ENCODE data around the gene MYO1C. TPM values are rescaled to one million over a fixed set of nuclear protein-coding genes. Genes with fewer than 3 reads are reported as not detected.

Gene MYO1C
- total RNA-seq, 1 experiment from 2014 or later, result 73.6 TPM

- peak; percentile 36; the same call in 1 of the 2 replicates for TF ChIP-seq E2F4 (CRISPR knock-in tag; IDR thresholded peaks at IDR 0.05; ENCODE audit: borderline replicate concordance, low read depth)
- no peak for TF ChIP-seq ZNF396 (CRISPR knock-in tag; IDR thresholded peaks at IDR 0.05; ENCODE audit: borderline replicate concordance)
- peak; percentile 67; the same call in 1 of the 2 replicates for TF ChIP-seq STAT6 (CRISPR knock-in tag; conservative IDR thresholded peaks at IDR 0.05; ENCODE audit: low read depth)
- no peak for TF ChIP-seq NR2C2 (CRISPR knock-in tag; IDR thresholded peaks at IDR 0.05)
- peak; percentile 63; the same call in 1 of the 2 replicates for TF ChIP-seq FOXK1 (CRISPR knock-in tag; IDR thresholded peaks at IDR 0.05)
- TF ChIP-seq, protein P1, sequence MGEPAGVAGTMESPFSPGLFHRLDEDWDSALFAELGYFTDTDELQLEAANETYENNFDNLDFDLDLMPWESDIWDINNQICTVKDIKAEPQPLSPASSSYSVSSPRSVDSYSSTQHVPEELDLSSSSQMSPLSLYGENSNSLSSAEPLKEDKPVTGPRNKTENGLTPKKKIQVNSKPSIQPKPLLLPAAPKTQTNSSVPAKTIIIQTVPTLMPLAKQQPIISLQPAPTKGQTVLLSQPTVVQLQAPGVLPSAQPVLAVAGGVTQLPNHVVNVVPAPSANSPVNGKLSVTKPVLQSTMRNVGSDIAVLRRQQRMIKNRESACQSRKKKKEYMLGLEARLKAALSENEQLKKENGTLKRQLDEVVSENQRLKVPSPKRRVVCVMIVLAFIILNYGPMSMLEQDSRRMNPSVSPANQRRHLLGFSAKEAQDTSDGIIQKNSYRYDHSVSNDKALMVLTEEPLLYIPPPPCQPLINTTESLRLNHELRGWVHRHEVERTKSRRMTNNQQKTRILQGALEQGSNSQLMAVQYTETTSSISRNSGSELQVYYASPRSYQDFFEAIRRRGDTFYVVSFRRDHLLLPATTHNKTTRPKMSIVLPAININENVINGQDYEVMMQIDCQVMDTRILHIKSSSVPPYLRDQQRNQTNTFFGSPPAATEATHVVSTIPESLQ (CRISPR knock-in tag; IDR thresholded peaks at IDR 0.05), result no peak
- TF ChIP-seq EMX1 (CRISPR knock-in tag; IDR thresholded peaks at IDR 0.05), result no peak
- TF ChIP-seq HMGA2 (CRISPR knock-in tag; IDR thresholded peaks at IDR 0.05), result no peak
- peak; percentile 48; the same call in 1 of the 2 replicates for TF ChIP-seq ETV6 (CRISPR knock-in tag; IDR thresholded peaks at IDR 0.05)
- TF ChIP-seq ZNF232 (CRISPR knock-in tag; IDR thresholded peaks at IDR 0.05), result peak; percentile 59; the same call in 1 of the 2 replicates
- TF ChIP-seq CREM (CRISPR knock-in tag; IDR thresholded peaks at IDR 0.05), result peak; percentile 96
- peak; percentile 37; the same call in 1 of the 2 replicates for TF ChIP-seq ESRRA (CRISPR knock-in tag; IDR thresholded peaks at IDR 0.05; ENCODE audit: borderline replicate concordance)
- TF ChIP-seq, protein P2, sequence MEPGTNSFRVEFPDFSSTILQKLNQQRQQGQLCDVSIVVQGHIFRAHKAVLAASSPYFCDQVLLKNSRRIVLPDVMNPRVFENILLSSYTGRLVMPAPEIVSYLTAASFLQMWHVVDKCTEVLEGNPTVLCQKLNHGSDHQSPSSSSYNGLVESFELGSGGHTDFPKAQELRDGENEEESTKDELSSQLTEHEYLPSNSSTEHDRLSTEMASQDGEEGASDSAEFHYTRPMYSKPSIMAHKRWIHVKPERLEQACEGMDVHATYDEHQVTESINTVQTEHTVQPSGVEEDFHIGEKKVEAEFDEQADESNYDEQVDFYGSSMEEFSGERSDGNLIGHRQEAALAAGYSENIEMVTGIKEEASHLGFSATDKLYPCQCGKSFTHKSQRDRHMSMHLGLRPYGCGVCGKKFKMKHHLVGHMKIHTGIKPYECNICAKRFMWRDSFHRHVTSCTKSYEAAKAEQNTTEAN (CRISPR knock-in tag; IDR thresholded peaks at IDR 0.05), result 0 out of 2 replicates have a peak, but pooled peaks have one; percentile 33
- TF ChIP-seq ZNF219 (CRISPR knock-in tag; IDR thresholded peaks at IDR 0.05; ENCODE audit: borderline replicate concordance), result no peak
Measured at GRCh38 chr17:1455797-1456599, 36.5 kb downstream of the MYO1C start, which contains the start of gene CRK (continued).

DNA sequence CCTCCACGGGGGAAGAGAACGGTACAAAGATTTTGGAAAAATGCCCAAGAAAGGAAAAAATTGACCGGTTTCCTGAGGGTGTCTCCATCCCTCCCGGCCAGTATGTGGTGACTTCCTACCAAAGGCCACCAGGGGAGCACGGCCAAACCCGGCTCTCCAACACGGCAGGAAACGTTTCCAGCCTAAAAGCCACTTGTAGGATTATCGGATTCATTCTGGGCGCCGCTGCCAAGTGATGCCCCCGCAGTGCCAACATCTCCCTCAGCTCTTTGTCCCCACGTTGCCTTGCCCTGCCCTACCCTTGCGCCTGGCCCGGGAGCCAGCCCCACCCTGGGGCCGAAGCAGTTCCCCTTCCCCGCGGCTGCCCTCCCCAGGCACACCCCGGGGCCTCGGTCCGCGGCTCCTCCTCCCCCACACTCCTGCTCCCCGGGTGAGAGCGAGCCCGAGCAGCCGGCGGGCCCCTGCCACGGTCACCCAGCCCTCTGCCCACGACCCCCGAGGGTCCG lies 37.1 kb downstream of the MYO1C start:
- Mint-ChIP-seq H3K4me3 (peak overlapping the region; percentile 91), H3K4me1 (peaks cover 24% of the 10 kb centered on the region), H3K27me3 (ENCODE audit: low read depth) (no peaks in the 10 kb centered on the region; the same call in 1 of the 2 replicates), H3K36me3 (peaks cover 14% of the 10 kb centered on the region), H3K9me3 (peaks cover 3% of the 10 kb centered on the region; the same call in 1 of the 2 replicates), H3K27ac (peak overlapping the region; percentile 86)
- ATAC-seq, result peak; percentile 33
- peak; percentile 65 for DNase-seq (ENCODE audit: low spot score)
- POLR2A ChIA-PET, result no interaction called here
- TF ChIP-seq ZNF138 (CRISPR knock-in tag; conservative IDR thresholded peaks at IDR 0.05) (peak; percentile 59; the same call in 1 of the 2 replicates), JUN (CRISPR knock-in tag; IDR thresholded peaks at IDR 0.05) (0 out of 2 replicates have a peak, but pooled peaks have one; percentile 54), CTCF (IDR thresholded peaks at IDR 0.05) (0 out of 2 replicates have a peak, but pooled peaks have one; percentile 19), NR2C2 (CRISPR knock-in tag; IDR thresholded peaks at IDR 0.05) (no peak), ZNF317 (CRISPR knock-in tag; IDR thresholded peaks at IDR 0.05; ENCODE audit: borderline replicate concordance, low read depth) (0 out of 2 replicates have a peak, but pooled peaks have one; percentile 4), TEAD1 (CRISPR knock-in tag; IDR thresholded peaks at IDR 0.05) (0 out of 2 replicates have a peak, but pooled peaks have one; percentile 54), ESRRA (CRISPR knock-in tag; IDR thresholded peaks at IDR 0.05; ENCODE audit: borderline replicate concordance) (no peak), ETV6 (CRISPR knock-in tag; IDR thresholded peaks at IDR 0.05) (no peak)
- CTCF ChIA-PET, result interaction anchor here (1.0 to 1.6 kb wide), 3 partner anchors 61 to 90 kb away, joined by 3 to 10 read pairs (median 8); partner anchors contain the start of gene INPP5K

All from WTC11 (cell line).